K562 (cell line): ENCODE measurements around the gene FGF21. TPM values are rescaled to one million over a fixed set of nuclear protein-coding genes. Genes with fewer than 3 reads are reported as not detected.

Experiments
- BCOR ChIP-seq: fragments of 450-650 bp; IDR thresholded peaks from 2 replicates; pipeline ENCODE4 v1.6.1; 2016
- CBFB ChIP-seq: sonication (generic); formaldehyde crosslinking; IDR thresholded peaks from 2 replicates; pipeline ENCODE4 v1.4.0; 2020; ENCODE audit warnings: mild to moderate bottlenecking, missing genetic modification reagents
- CBX3 ChIP-seq, 2 experiments: IDR thresholded peaks; 1 replicate in 1 of 2; 2 replicates in 1 of 2; pipeline ENCODE4 v1.6.1; 2012; ENCODE audit warnings: inconsistent platforms in 2 of 2, low read length in 2 of 2, borderline replicate concordance in 1 of 2, control low read depth in 1 of 2
- CHD7 ChIP-seq: fragments of 200-600 bp; sonication (generic); IDR thresholded peaks from one replicate; pipeline ENCODE4 v1.6.1; 2012; ENCODE audit warnings: mild to moderate bottlenecking, low read depth, low read length, inconsistent platforms
- FOS ChIP-seq: IDR thresholded peaks from 3 replicates; pipeline ENCODE4 v1.6.1; 2011; ENCODE audit not compliant: insufficient read length; ENCODE audit errors: extremely low read depth
- NCOA2 ChIP-seq, 2 experiments: fragments of 450-650 bp; IDR thresholded peaks; 2 replicates each; pipeline ENCODE4 v1.6.1; 2018; ENCODE audit warnings: mild to moderate bottlenecking in 2 of 2, moderate library complexity in 1 of 2; ENCODE audit not compliant: partially characterized antibody in 2 of 2
- PREB ChIP-seq: sonication (generic); formaldehyde crosslinking; IDR thresholded peaks from 2 replicates; pipeline ENCODE4 v1.8.1; 2023; ENCODE audit warnings: mild to moderate bottlenecking, missing genetic modification reagents
- SMAD1 ChIP-seq: fragments of 150-350 bp; IDR thresholded peaks from 2 replicates; pipeline ENCODE4 v1.6.1; 2014; ENCODE audit warnings: low read length, low read depth; ENCODE audit not compliant: partially characterized antibody
- SNIP1 ChIP-seq: fragments of 450-650 bp; IDR thresholded peaks from 2 replicates; pipeline ENCODE4 v1.7.1; 2017; ENCODE audit warnings: low read depth, mild to moderate bottlenecking
- TSC22D4 ChIP-seq: fragments of 450-650 bp; IDR thresholded peaks from 2 replicates; pipeline ENCODE4 v1.6.1; 2016; ENCODE audit warnings: missing genetic modification characterization, missing biosample characterization, control low read depth
- YY1 ChIP-seq, 3 experiments: IDR thresholded peaks; 2 replicates each; pipeline ENCODE4 v1.6.1; 2011; ENCODE audit warnings: low read length in 2 of 3, mild to moderate bottlenecking in 2 of 3, moderate library complexity in 2 of 3, borderline replicate concordance in 1 of 3, control low read depth in 1 of 3, low read depth in 1 of 3; ENCODE audit not compliant: insufficient read depth in 3 of 3, insufficient replicate concordance in 2 of 3, control insufficient read depth in 1 of 3, insufficient read length in 1 of 3; ENCODE audit errors: extremely low read depth in 1 of 3
- ZEB2 ChIP-seq: fragments of 450-650 bp; IDR thresholded peaks from 2 replicates; pipeline ENCODE4 v1.6.1; 2016
- ZNF143 ChIP-seq: sonication (generic); formaldehyde crosslinking; IDR thresholded peaks from 2 replicates; pipeline ENCODE4 v1.9.0; 2022; ENCODE audit warnings: mild to moderate bottlenecking, missing genetic modification reagents
- ZNF175 ChIP-seq: fragments of 200-800 bp; sonication (Bioruptor generic); IDR thresholded peaks from 2 replicates; pipeline ENCODE4 v1.6.1; 2016; ENCODE audit warnings: low read depth, mild to moderate bottlenecking, missing genetic modification characterization, missing compliant biosample characterization
- ZNF274 ChIP-seq: IDR thresholded peaks from 2 replicates; pipeline ENCODE4 v1.6.1; 2011; ENCODE audit warnings: low read depth, mild to moderate bottlenecking, low read length, moderate library complexity, borderline replicate concordance
- ZSCAN32 ChIP-seq: fragments of 450-650 bp; formaldehyde crosslinking; IDR thresholded peaks from 2 replicates; pipeline ENCODE4 v1.4.0; 2020; ENCODE audit warnings: mild to moderate bottlenecking, moderate library complexity
- polyA plus RNA-seq, 8 experiments: library from polyadenylated mRNA; depleted of rRNA in 4 of 8; stranded (reverse) in 5 of 8; unstranded in 3 of 8; fragments of >200 nt; fragmentation: Nextera tagmentation in 2 of 8; fragmentation: Illumina TruSeq in 1 of 8; extraction: Ambion mirVana in 2 of 8; extraction: Trizol in 1 of 8; gene quantifications; 2 replicates each; pipeline versions ENCODE4 v1.2.1 to v1.2.3, GENCODE V29; 2011 to 2014; ENCODE audit warnings: inconsistent platforms in 1 of 8, missing spikeins in 1 of 8
- total RNA-seq, 7 experiments: library from RNA; depleted of rRNA in 6 of 7; stranded (reverse); fragments of >200 nt in 6 of 7; fragmentation: Illumina TruSeq in 2 of 7; extraction: Trizol in 2 of 7; gene quantifications; 2 replicates each; pipeline versions ENCODE4 v1.2.1 to v1.2.3, GENCODE V29; 2011 to 2021; ENCODE audit warnings: low replicate concordance in 1 of 7

Gene FGF21
- total and polyA plus RNA-seq, 9 of the 15 experiments (the other 6 are each of a cell fraction or from before 2014, with no cell fraction given) = 0.04 to 0.77 (median 0.09) TPM; not detected in 6

- TF ChIP-seq CBFB (no peak), PREB (CRISPR knock-in tag) (no peak), YY1 (IDR thresholded peaks at IDR 0.05; ENCODE audit: borderline replicate concordance in 1 of 3, control insufficient read depth in 1 of 3, extremely low read depth in 1 of 3, insufficient read depth in 3 of 3, insufficient read length in 1 of 3, insufficient replicate concordance in 2 of 3, low read depth in 1 of 3, low read length in 2 of 3) (peak in 1 of 3 experiments; percentile 31), CHD7 (no peak), ZSCAN32 (no peak), SNIP1 (no peak), TSC22D4 (tag) (no peak), CBX3 (IDR thresholded peaks at IDR 0.05; ENCODE audit: borderline replicate concordance in 1 of 2, low read length in 2 of 2) (peak in 1 of 2 experiments; percentile 65; a peak in 1 of 3 replicates), FOS (no peak), BCOR (no peak), NCOA2 (IDR thresholded peaks at IDR 0.05; ENCODE audit: partially characterized antibody in 2 of 2) (no peak), SMAD1 (no peak), ZEB2 (no peak), ZNF175 (CRISPR knock-in tag) (peak; percentile 53; the same call in 1 of the 2 replicates), ZNF274 (no peak), ZNF143 (CRISPR knock-in tag) (no peak)
Measured at GRCh38 chr19:48737360-48737998, 17.8 kb upstream of the FGF21 start (continued).
